Ectodermal cell (in vitro differentiated cells): ENCODE data around the gene VIPR1.

ENCODE experiments used
- H3K27ac ChIP-seq: 2 replicates; pipeline ENCODE4 v1.7.0; 2013; ENCODE audit warnings: mild to moderate bottlenecking, low read depth, low read length; ENCODE audit not compliant: insufficient read depth, poor library complexity, severe bottlenecking
- H3K27me3 ChIP-seq: 2 replicates; pipeline ENCODE4 v1.7.0; 2013; ENCODE audit warnings: mild to moderate bottlenecking, low read length; ENCODE audit not compliant: insufficient read depth, control insufficient read depth, poor library complexity, severe bottlenecking
- H3K36me3 ChIP-seq: one replicate; pipeline ENCODE4 v1.7.0; 2013; ENCODE audit warnings: low read length; ENCODE audit not compliant: control insufficient read depth, insufficient read depth
- H3K4me1 ChIP-seq: one replicate; pipeline ENCODE4 v1.7.0; 2013; ENCODE audit warnings: low read length; ENCODE audit not compliant: control insufficient read depth, insufficient read depth
- H3K4me3 ChIP-seq: 2 replicates; pipeline ENCODE4 v1.7.0; 2013; ENCODE audit warnings: low read depth, low read length, control low read depth; ENCODE audit not compliant: insufficient read depth
- H3K9me3 ChIP-seq: 2 replicates; pipeline ENCODE4 v1.7.0; 2013; ENCODE audit warnings: mild to moderate bottlenecking, low read length, moderate library complexity; ENCODE audit not compliant: control insufficient read depth
- WGBS, 2 experiments: methylation state at CpG; one replicate each; pipeline ENCODE4 v1.1.7; 2013; ENCODE audit warnings: missing lambda C conversion rate in 2 of 2; 5-methylcytosine and 5-hydroxymethylcytosine counted together

VIPR1 gene

DNA sequence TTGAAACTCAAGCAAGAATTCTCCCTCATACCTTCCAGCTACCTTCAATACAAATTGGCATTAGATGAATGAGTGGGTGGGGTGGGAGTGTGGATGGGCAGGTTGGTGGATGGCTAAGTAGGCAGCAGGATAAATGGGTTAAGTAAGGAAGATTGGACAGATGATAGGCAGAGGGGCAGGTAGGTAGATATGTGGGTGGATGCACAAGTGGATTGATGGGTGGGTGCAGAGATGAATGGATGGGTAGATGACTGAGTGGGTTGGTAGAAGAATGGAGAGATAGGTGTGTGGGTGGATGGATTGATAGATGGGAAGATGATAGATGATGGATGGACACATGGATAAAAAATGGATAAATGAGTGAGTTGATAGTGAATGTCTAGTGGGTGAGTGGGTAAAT is 27.6 kb downstream of the VIPR1 start:
- Histone ChIP-seq H3K4me1 (no peaks in the 10 kb centered on the region), H3K27ac (no peak overlapping the region), H3K4me3 (no peak overlapping the region), H3K36me3 (no peaks in the 10 kb centered on the region), H3K9me3 (no peaks in the 10 kb centered on the region), H3K27me3 (no peaks in the 10 kb centered on the region)

DNA sequence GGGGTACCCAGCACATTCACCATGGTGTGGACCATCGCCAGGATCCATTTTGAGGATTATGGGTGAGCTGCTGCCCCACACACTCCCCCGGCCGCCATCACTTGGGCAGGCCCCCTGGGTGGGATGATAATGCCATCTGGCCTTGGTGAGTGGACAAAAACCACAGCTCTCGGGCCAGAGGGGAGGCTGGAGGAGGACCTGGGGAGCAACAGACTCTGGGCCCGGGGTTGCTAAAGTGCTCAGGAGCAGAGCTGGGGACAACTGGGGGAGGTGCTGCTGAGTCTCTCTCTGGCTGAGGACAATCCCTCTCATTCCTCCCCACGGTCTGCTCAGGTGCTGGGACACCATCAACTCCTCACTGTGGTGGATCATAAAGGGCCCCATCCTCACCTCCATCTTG is 29.0 kb downstream of the VIPR1 start:
- Histone ChIP-seq H3K9me3 (no peaks in the 10 kb centered on the region), H3K4me3 (no peak overlapping the region), H3K36me3 (no peaks in the 10 kb centered on the region), H3K27ac (no peak overlapping the region), H3K27me3 (no peaks in the 10 kb centered on the region), H3K4me1 (no peaks in the 10 kb centered on the region)
- 89 to 91% methylated on average over 6 of the region's 6 CpGs for WGBS, 2 experiments

GRCh38 chr3:42532229-42532628 is 29.8 kb downstream of the VIPR1 start:
- Histone ChIP-seq H3K4me3 (no peak overlapping the region), H3K36me3 (no peaks in the 10 kb centered on the region), H3K27me3 (no peaks in the 10 kb centered on the region), H3K9me3 (no peaks in the 10 kb centered on the region), H3K27ac (no peak overlapping the region), H3K4me1 (no peaks in the 10 kb centered on the region)
- 92 to 94% methylated on average over 4 of the region's 4 CpGs for WGBS, 2 experiments

DNA sequence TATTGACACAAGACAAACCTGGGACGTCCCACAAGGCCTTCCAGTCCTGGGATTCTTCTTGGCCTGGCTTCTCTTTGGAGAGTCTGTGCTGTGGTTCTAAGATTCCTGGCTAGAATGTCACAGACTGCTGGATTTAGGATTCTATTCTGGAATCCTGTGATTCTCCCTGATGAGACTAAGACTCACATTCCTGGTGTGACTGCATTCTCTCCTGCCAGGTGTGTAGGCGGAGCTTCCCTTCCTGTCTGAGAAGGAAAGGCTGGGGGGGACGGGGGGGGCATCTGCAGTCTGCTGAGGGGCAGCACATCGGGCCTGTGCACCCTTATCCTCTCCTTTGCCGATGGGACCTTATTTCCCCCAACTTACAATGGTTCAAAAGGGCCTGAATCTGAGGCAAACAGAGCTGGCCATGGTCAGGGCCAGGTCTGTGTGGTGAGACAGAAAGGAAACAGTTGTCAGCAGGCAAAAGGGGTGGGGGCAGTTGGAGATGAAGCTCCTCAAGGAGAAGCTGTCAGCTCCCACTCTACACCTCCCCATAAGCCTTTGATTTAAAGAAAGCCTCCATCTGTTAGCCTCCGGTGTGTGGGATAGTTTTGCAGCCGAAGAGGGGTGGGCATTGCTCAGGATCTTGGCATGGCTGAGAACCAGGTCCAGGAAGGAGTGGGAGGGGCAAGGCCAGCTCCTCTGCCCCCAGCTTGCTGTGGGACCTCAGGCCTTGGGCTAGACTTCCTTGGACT is 30.9 kb downstream of the VIPR1 start:
- 74 to 77% methylated on average over 7 of the region's 7 CpGs for WGBS, 2 experiments

DNA sequence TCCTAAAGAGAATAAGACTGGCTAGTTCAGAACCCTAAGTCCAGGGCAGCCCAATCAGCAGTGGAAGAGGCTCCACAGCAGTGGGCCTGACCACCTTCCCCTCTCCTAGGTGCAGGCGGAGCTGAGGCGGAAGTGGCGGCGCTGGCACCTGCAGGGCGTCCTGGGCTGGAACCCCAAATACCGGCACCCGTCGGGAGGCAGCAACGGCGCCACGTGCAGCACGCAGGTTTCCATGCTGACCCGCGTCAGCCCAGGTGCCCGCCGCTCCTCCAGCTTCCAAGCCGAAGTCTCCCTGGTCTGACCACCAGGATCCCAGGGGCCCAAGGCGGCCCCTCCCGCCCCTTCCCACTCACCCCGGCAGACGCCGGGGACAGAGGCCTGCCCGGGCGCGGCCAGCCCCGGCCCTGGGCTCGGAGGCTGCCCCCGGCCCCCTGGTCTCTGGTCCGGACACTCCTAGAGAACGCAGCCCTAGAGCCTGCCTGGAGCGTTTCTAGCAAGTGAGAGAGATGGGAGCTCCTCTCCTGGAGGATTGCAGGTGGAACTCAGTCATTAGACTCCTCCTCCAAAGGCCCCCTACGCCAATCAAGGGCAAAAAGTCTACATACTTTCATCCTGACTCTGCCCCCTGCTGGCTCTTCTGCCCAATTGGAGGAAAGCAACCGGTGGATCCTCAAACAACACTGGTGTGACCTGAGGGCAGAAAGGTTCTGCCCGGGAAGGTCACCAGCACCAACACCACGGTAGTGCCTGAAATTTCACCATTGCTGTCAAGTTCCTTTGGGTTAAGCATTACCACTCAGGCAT is 33.7 kb downstream of the VIPR1 start:
- WGBS, 2 experiments = 84 to 87% methylated on average over 35 of the region's 35 CpGs
- Histone ChIP-seq H3K36me3 (no peaks in the 10 kb centered on the region), H3K4me3 (no peak overlapping the region), H3K27ac (no peak overlapping the region), H3K9me3 (no peaks in the 10 kb centered on the region), H3K27me3 (no peaks in the 10 kb centered on the region), H3K4me1 (no peaks in the 10 kb centered on the region)

More for the DNA sequence above, 30.9 kb downstream of the VIPR1 start:
- no peaks in the 10 kb centered on the region for H3K9me3 ChIP-seq
- no peak overlapping the region for H3K27ac ChIP-seq
- no peaks in the 10 kb centered on the region for H3K36me3 ChIP-seq
- H3K4me3 ChIP-seq = no peak overlapping the region
- no peaks in the 10 kb centered on the region for H3K4me1 ChIP-seq
- no peaks in the 10 kb centered on the region for H3K27me3 ChIP-seq

DNA sequence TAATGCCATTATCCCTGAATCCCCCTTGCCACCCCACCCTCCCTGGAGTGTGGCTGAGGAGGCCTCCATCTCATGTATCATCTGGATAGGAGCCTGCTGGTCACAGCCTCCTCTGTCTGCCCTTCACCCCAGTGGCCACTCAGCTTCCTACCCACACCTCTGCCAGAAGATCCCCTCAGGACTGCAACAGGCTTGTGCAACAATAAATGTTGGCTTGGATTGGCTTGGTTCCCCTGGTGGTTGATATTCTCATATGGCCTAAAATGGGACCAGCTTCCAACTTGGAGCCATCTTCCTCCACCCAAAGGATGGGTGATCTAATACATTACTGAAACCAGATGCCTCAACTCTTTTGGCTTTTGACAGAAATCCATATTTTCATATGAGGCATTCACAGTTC is 34.9 kb downstream of the VIPR1 start:
- Histone ChIP-seq H3K4me1 (no peaks in the 10 kb centered on the region), H3K9me3 (no peaks in the 10 kb centered on the region), H3K4me3 (no peak overlapping the region), H3K36me3 (no peaks in the 10 kb centered on the region), H3K27ac (no peak overlapping the region), H3K27me3 (no peaks in the 10 kb centered on the region)

GRCh38 chr3:42539871-42540714 is 37.6 kb downstream of the VIPR1 start:
- Histone ChIP-seq H3K9me3 (no peaks in the 10 kb centered on the region), H3K27ac (no peak overlapping the region)
- WGBS, 2 experiments = 59 to 60% methylated on average over 14 of the region's 14 CpGs

GRCh38 chr3:42541079-42541478 is 38.6 kb downstream of the VIPR1 start:
- H3K4me1 ChIP-seq = no peaks in the 10 kb centered on the region
- H3K4me3 ChIP-seq = no peak overlapping the region
- H3K36me3 ChIP-seq = no peaks in the 10 kb centered on the region
- no peaks in the 10 kb centered on the region for H3K27me3 ChIP-seq
- H3K9me3 ChIP-seq = no peaks in the 10 kb centered on the region
- WGBS, 2 experiments = 86 to 87% methylated on average over 3 of the region's 3 CpGs
- no peak overlapping the region for H3K27ac ChIP-seq

More at GRCh38 chr3:42539871-42540714, 37.6 kb downstream of the VIPR1 start:
- no peak overlapping the region for H3K4me3 ChIP-seq
- H3K4me1 ChIP-seq = no peaks in the 10 kb centered on the region
- H3K27me3 ChIP-seq = no peaks in the 10 kb centered on the region
- no peaks in the 10 kb centered on the region for H3K36me3 ChIP-seq

GRCh38 chr3:42544492-42545283 is 42.2 kb downstream of the VIPR1 start:
- no peaks in the 10 kb centered on the region for H3K9me3 ChIP-seq
- no peaks in the 10 kb centered on the region for H3K27me3 ChIP-seq
- no peaks in the 10 kb centered on the region for H3K4me1 ChIP-seq
- H3K27ac ChIP-seq = no peak overlapping the region
- 87 to 88% methylated on average over 12 of the region's 12 CpGs for WGBS, 2 experiments
- H3K36me3 ChIP-seq = no peaks in the 10 kb centered on the region
- H3K4me3 ChIP-seq = no peak overlapping the region
